NOMO-1 (cell line): Measurements from ENCODE around the gene PYHIN1.
"Not testable (repeated sequence)": the region's sequence is repeated elsewhere in the genome, so short reads cannot be mapped to it uniquely, and the experiment has no call there.

Experiments used
- DNase-seq, 2 experiments: peaks; one replicate each; lab custom pipeline; 2025; ENCODE audit not compliant: unreplicated experiment in 2 of 2; lab: John Stamatoyannopoulos, UW

Gene PYHIN1

GRCh38 chr1:158978730-158979129 is 47.4 kb downstream of the PYHIN1 start:
- no peak for DNase-seq

DNA sequence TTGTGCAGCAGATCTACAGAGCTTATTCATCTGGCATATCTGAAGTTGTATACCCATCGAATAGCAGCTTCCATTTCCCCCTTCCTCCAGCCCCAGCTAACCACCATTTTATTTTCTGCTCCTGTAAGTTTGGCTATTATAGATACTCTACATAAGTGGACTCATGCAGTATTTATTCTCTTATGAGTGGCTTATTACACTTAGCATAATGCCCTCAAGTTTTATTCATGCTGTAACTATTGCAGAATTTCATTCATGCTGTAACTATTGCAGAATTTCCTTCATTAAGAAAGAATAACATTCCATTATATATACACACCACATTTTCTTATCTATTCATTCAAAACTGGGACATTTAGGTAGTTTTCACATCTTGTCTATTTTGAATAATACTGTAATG is 47.9 kb downstream of the PYHIN1 start:
- DNase-seq, result no peak

DNA sequence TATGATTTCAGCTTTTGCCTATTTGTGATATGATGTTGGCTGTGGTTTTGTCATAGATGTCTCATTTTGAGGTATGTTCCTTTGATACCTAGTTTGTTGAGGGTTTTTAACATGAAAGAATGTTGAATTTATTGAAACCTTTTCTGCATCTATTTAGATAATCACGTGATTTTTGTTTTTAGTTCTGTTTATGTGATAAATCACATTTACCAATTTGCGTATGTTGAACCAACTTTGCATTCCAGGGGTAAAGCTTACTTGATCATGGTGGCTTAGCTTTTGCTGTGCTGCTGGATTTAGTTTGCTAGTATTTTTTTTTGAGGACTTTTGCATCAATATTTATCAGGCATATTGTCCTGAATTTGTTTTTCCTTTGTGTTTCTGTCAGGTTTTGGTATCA is 51.9 kb downstream of the PYHIN1 start:
- no peak for DNase-seq

DNA sequence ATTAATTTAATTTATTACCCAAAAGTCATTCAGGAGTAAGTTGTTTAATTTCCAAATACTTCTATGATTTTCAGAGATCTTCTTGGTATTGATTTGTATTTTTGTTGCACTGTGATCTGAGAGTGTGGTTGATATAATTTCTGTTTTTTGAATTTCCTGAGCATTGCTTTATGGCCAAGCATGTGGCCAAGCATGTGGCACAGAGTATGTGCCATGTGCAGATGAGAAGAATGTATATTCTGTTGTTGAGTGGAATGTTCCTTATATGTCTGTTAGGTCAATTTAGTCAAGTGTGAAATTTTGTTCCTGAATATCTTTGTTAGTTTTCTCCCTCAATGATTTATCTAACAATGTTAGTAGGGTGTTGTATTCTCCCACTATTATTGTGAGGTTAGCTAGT is 53.0 kb downstream of the PYHIN1 start:
- DNase-seq, result no peak

GRCh38 chr1:158989424-158989823 is 58.1 kb downstream of the PYHIN1 start:
- no peak for DNase-seq

- DNase-seq, result no peak
Measured at GRCh38 chr1:158992787-158993312, 61.5 kb downstream of the PYHIN1 start.

DNA sequence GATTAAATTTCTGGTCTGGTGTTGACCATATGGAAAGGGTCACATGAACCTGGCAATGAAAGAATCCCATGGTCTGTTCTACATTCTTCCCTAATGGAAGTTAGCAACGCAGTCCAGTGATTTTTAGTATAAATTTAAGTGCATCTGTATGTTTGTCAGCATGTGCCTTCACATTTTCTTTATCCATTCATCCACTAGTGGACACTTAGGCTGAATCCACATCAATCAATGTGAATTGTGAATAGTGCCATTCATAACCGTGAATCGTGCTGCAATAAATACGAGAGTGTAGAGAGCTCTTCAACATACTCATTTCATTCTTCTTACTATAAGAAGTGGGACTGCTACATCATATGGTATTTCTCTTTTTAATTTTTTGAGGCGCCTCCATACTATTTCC is 65.6 kb downstream of the PYHIN1 start:
- DNase-seq, result no peak

- no peak for DNase-seq
Measured at GRCh38 chr1:158998037-158998780, 66.9 kb downstream of the PYHIN1 start.

- DNase-seq, result peak; percentile 57 to 67
Measured at GRCh38 chr1:158998781-158999161, 67.4 kb downstream of the PYHIN1 start.

- DNase-seq, result no peak
Measured at GRCh38 chr1:158999316-159000069, 68.1 kb downstream of the PYHIN1 start.

GRCh38 chr1:159000070-159000409 is 68.7 kb downstream of the PYHIN1 start:
- DNase-seq, result no peak

DNA sequence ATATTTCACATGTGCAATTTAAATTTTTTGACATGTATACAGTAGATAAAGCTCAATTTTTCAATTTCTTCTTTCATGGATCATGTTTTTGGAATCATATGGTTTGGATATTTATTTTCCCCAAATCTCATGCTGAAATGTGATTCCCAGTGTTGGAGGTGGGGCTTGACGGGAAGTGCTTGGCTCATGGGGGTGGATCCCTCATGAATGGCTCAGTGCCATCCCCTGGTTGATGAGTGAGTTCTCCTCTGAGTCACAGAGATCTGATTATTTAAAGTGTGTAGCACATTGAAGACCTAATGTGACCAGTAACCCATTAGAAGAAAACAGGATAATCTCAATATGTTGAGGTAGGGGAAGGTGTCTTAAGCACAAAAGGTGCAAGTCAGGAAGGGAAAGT is 69.3 kb downstream of the PYHIN1 start:
- DNase-seq, result no peak

GRCh38 chr1:159005161-159005560 is 73.8 kb downstream of the PYHIN1 start:
- no peak for DNase-seq

- DNase-seq, result no peak
Measured at GRCh38 chr1:159005676-159006075, 74.3 kb downstream of the PYHIN1 start.

GRCh38 chr1:159006210-159006807 is 75.0 kb downstream of the PYHIN1 start:
- DNase-seq, result not testable (repeated sequence)

DNA sequence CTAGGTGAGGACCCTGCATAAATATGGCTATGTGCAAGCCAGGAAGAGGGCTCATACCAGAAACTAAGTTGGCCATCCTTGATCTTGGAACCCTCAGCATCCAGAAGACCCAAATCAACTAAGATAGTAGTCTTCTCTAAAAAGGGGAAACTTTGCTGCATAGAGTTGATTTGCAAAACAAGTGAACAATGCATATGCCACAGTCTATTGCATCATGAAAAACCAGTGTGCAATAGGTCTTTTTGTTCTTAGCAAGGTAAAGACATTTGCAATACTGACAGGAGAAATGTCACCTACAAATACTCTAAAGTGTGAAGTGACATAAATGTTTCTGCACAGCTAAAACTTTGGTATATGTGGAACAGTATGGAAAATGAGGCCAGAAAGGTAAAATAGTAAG is 76.4 kb downstream of the PYHIN1 start:
- DNase-seq, result peak; percentile 2 to 42

- peak; percentile 37 to 43 for DNase-seq
Measured at GRCh38 chr1:159008744-159009188, 77.4 kb downstream of the PYHIN1 start.

DNA sequence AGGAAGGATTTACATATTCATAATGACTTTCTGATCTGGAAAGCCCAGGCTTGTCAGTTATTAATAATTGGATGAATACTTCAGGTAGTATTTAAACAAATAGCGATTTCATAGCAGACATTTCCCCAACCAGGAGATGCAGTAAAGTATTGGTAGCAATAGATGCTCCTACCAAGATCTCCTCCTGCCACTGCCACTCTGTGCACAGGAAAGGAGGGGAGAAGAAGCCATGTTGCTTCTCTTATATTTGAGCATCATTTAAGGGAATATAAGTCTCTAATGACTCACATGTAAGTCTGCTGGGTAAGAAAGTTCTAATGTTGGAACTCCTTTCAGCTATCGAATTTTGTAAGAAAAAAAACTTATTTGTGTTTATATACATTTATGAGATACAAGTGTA is 77.9 kb downstream of the PYHIN1 start:
- DNase-seq, result no peak

GRCh38 chr1:159009704-159010361 is 78.5 kb downstream of the PYHIN1 start, which contains the start of gene IFI16:
Gene IFI16, plus strand, starts transcription at chr1:159009907. Its CDS starts 4,774 bp downstream, at chr1:159014681.
- peak; percentile 78 to 96 for DNase-seq

GRCh38 chr1:159010391-159010790 is 79.0 kb downstream of the PYHIN1 start:
- peak in 1 of 2 experiments; percentile 13 for DNase-seq

DNA sequence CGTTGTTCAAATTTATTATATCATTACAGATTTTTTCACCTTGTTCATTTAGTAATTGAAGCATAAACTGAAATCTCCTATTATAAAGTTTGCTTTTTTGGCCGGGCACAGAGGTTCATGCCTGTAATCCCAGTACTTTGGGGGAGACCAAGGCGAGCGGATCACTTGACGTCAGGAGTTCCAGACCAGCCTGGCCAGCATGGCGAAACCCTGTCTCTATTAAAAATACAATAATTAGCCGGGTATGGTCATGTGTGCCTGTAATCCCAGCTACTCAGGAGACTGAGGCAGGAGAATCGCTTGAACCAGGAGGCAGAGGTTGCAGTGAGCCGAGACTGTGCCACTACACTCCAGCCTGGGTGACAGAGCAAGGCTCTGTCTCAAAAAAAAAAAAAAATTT is 79.6 kb downstream of the PYHIN1 start:
- not testable (repeated sequence) for DNase-seq
